Lower lobe of right lung (tissue), 2 donors: ENCODE measurements around the gene TM7SF3. TPM values are rescaled to one million over a fixed set of nuclear protein-coding genes. Genes with fewer than 3 reads are reported as not detected.
"Not testable (repeated sequence)": the region's sequence is repeated elsewhere in the genome, so short reads cannot be mapped to it uniquely, and the experiment has no call there.

Experiments used
- ATAC-seq, 2 donors: fragments of 200-7000 bp; cut with Tn5 transposase; one replicate each; pipeline ENCODE4 v1.9.1; 2020 to 2022; ENCODE audit warnings: mild to moderate bottlenecking in 2 of 2, moderate library complexity in 2 of 2
- DNase-seq: peaks from one replicate; pipeline ENCODE4 v3.0.0-alpha.2; 2020
- H3K27ac ChIP-seq: fragments of 200-600 bp; one replicate; pipeline ENCODE4 v1.8.0; 2022
- H3K27me3 ChIP-seq: fragments of 200-600 bp; one replicate; pipeline ENCODE4 v1.8.0; 2022; ENCODE audit warnings: low read depth
- H3K36me3 ChIP-seq: fragments of 200-600 bp; one replicate; pipeline ENCODE4 v1.8.0; 2022; ENCODE audit warnings: mild to moderate bottlenecking
- H3K4me1 ChIP-seq: fragments of 200-600 bp; one replicate; pipeline ENCODE4 v1.8.0; 2022
- H3K4me3 ChIP-seq: fragments of 200-600 bp; one replicate; pipeline ENCODE4 v1.8.0; 2022; ENCODE audit warnings: mild to moderate bottlenecking
- H3K9me3 ChIP-seq: fragments of 200-600 bp; one replicate; pipeline ENCODE4 v1.8.0; 2022
- CTCF ChIP-seq: fragments of 200-600 bp; IDR thresholded peaks from one replicate; pipeline ENCODE4 v1.8.0; 2022; ENCODE audit warnings: antibody characterized with exemption, mild to moderate bottlenecking
- intact Hi-C: fragments of 100-400 bp; cut with DNase I; formaldehyde crosslinking; loops from one replicate; pipeline ENCODE4 v1.11.0; 2022
- total RNA-seq: library from RNA; stranded (reverse); fragmentation: NEBNext Ultra II Directional; extraction: Animal tissue kit (Norgen Biotek cat#: 25700); gene quantifications from one replicate; pipeline ENCODE4 v1.2.1, GENCODE V29; 2021
- donor health status: DM: no; HTN: yes; CAD: no; lungs with severe emphysema.

TM7SF3 gene
- total RNA-seq, 1 donor from 2014 or later: 70.9 TPM

GRCh38 chr12:27024291-27024690, 10.1 kb upstream of the TM7SF3 start:
- no peak for TF ChIP-seq CTCF
- peaks cover 25% of the 10 kb centered on the region for H3K36me3 ChIP-seq
- no peaks in the 10 kb centered on the region for H3K9me3 ChIP-seq
- intact Hi-C loops: no loop called here
- peaks cover 23% of the 10 kb centered on the region for H3K4me1 ChIP-seq
- DNase-seq (no peak), ATAC-seq (no peak)
- no peak overlapping the region for H3K4me3 ChIP-seq
- H3K27ac ChIP-seq: no peak overlapping the region
- no peaks in the 10 kb centered on the region for H3K27me3 ChIP-seq

- intact Hi-C loops: no loop called here
Measured at GRCh38 chr12:27020761-27021160, 6.6 kb upstream of the TM7SF3 start.

GRCh38 chr12:27018037-27018436, 3.9 kb upstream of the TM7SF3 start:
- DNase-seq: no peak
- TF ChIP-seq CTCF: no peak
- Histone ChIP-seq H3K36me3 (no peaks in the 10 kb centered on the region), H3K4me1 (peaks cover 29% of the 10 kb centered on the region), H3K27ac (no peak overlapping the region), H3K4me3 (no peak overlapping the region), H3K27me3 (no peaks in the 10 kb centered on the region), H3K9me3 (no peaks in the 10 kb centered on the region)
- intact Hi-C loops: loop anchor here (10.0 kb wide), 2 partner anchors 83 to 287 kb away; partner anchors contain the start of genes FGFR1OP2 and INTS13
- ATAC-seq: no peak

More at GRCh38 chr12:27020761-27021160, 6.6 kb upstream of the TM7SF3 start:
- Histone ChIP-seq H3K9me3 (no peaks in the 10 kb centered on the region), H3K27me3 (no peaks in the 10 kb centered on the region), H3K36me3 (no peaks in the 10 kb centered on the region), H3K27ac (no peak overlapping the region), H3K4me3 (no peak overlapping the region), H3K4me1 (peaks cover 33% of the 10 kb centered on the region)
- ATAC-seq (no peak), DNase-seq (no peak)
- TF ChIP-seq CTCF: no peak

- H3K4me3 ChIP-seq, H3K27me3 ChIP-seq, H3K27ac ChIP-seq, H3K36me3 ChIP-seq, DNase-seq, H3K9me3 ChIP-seq, ATAC-seq: not testable (repeated sequence)
- intact Hi-C loops: loop anchor here (10.0 kb wide), 2 partner anchors 82 to 288 kb away; partner anchors contain the start of genes FGFR1OP2 and INTS13
- H3K4me1 ChIP-seq: peaks cover 37% of the 10 kb centered on the region
Measured at GRCh38 chr12:27017163-27017823, 3.1 kb upstream of the TM7SF3 start.

- intact Hi-C loops: loop anchor here (10.0 kb wide), 2 partner anchors 81 to 289 kb away; partner anchors contain the start of genes FGFR1OP2 and INTS13
- Histone ChIP-seq H3K27me3 (no peaks in the 10 kb centered on the region), H3K27ac (peak overlapping the region; percentile 95), H3K36me3 (no peaks in the 10 kb centered on the region), H3K4me1 (peaks cover 53% of the 10 kb centered on the region), H3K9me3 (no peaks in the 10 kb centered on the region), H3K4me3 (no peak overlapping the region)
- DNase-seq (no peak), ATAC-seq (no peak)
- TF ChIP-seq CTCF: peak; percentile 46
Measured at GRCh38 chr12:27015730-27016076, 1.5 kb upstream of the TM7SF3 start.
